ENCODE results near the gene PRRX1. TPM values are rescaled to one million over a fixed set of nuclear protein-coding genes. Genes with fewer than 3 reads are reported as not detected.

Gene PRRX1
- total and polyA plus RNA-seq, 2 of the 13 experiments (the other 11 are each of a cell fraction or from before 2014, with no cell fraction given), result not detected

- FAIRE-seq, result no peak
- TF ChIP-seq SNAPC4 (CRISPR knock-in tag; IDR thresholded peaks at IDR 0.05) (no peak), ZNF552 (CRISPR knock-in tag; IDR thresholded peaks at IDR 0.05; ENCODE audit: borderline replicate concordance) (no peak), MLXIP (CRISPR knock-in tag; IDR thresholded peaks at IDR 0.05; ENCODE audit: borderline replicate concordance) (no peak), FLYWCH1 (CRISPR knock-in tag; IDR thresholded peaks at IDR 0.05) (no peak), ZNF142 (CRISPR knock-in tag; IDR thresholded peaks at IDR 0.05) (no peak), RAD21 (CRISPR knock-in tag; IDR thresholded peaks at IDR 0.05) (no peak), TSC22D2 (CRISPR knock-in tag; IDR thresholded peaks at IDR 0.05; ENCODE audit: borderline replicate concordance) (no peak), GTF3A (CRISPR knock-in tag; conservative IDR thresholded peaks at IDR 0.05) (no peak), TAF1 (CRISPR knock-in tag; IDR thresholded peaks at IDR 0.05) (no peak)
Observed at GRCh38 chr1:170663404-170664092, 383 bp upstream of the PRRX1 start.

More at GRCh38 chr1:170663404-170664092, 383 bp upstream of the PRRX1 start:
- H3K79me2 ChIP-seq (ENCODE audit: insufficient read depth, low read length), result no peaks in the 10 kb centered on the region
- no peak overlapping the region for H3K4me2 ChIP-seq (ENCODE audit: low read depth, low read length)
- no peak overlapping the region for H3K4me3 ChIP-seq (replicated peaks in 1 of 3; ENCODE audit: insufficient read depth in 1 of 3, low read depth in 2 of 3, low read length in 3 of 3)
- intact Hi-C loops (cut with micrococcal nuclease; ENCODE audit: unreplicated experiment) (no loop called here), in situ Hi-C loops (cut with HindIII; ENCODE audit: extremely low pct_ligation_motif_present, low pct_unique_long_range_greater_than_20kb) (no loop called here)
- ATAC-seq (no peak), DNase-seq (ENCODE audit: low spot score) (no peak)
- WGBS (ENCODE audit: low lambda C conversion rate), result 37% methylated on average over 12 of the region's 12 CpGs
- H3K9ac ChIP-seq (ENCODE audit: insufficient read depth, low read depth, low read length), result no peak overlapping the region
- no peaks in the 10 kb centered on the region for H3K4me1 ChIP-seq (ENCODE audit: insufficient read depth, low read length)
- ChIA-PET CTCF (ENCODE audit: low intra/inter-chr PET ratio, low total read pairs) (no interaction called here), POLR2A (no interaction called here)
- no peak overlapping the region for H3K27ac ChIP-seq (ENCODE audit: extremely low read length, insufficient read depth, low read length)
- H4K20me1 ChIP-seq (ENCODE audit: insufficient read depth, low read length), result no peaks in the 10 kb centered on the region
- no peaks in the 10 kb centered on the region for H3K36me3 ChIP-seq (replicated peaks in 1 of 2; ENCODE audit: control insufficient read depth in 1 of 2, insufficient read depth in 2 of 2, low read length in 2 of 2)
- H2AFZ ChIP-seq (ENCODE audit: low read length), result no peak overlapping the region
- no TSS peak for BruUV-seq (replicated peaks)
- H3K27me3 ChIP-seq (ENCODE audit: control insufficient read depth in 1 of 2, insufficient read depth in 2 of 2, low read length in 2 of 2), result peaks cover 2 to 71% of the 10 kb centered on the region in 2 experiments; a peak in 3 of 5 replicates
- no peaks in the 10 kb centered on the region for H3K9me3 ChIP-seq (ENCODE audit: low read length)

All from HepG2 (cell line).